ENCODE measurements around the gene TMEM38B. TPM values are rescaled to one million over a fixed set of nuclear protein-coding genes. Genes with fewer than 3 reads are reported as not detected.
"Not testable (repeated sequence)": the region's sequence is repeated elsewhere in the genome, so short reads cannot be mapped to it uniquely, and the experiment has no call there.

The TMEM38B gene
- total RNA-seq, 1 donor from 2014 or later = 57.2 TPM

- ATAC-seq = peak; percentile 70
- DNase-seq (ENCODE audit: missing footprints) = peak; percentile 64
- intact Hi-C loops (cut with DNase I) = no loop called here
Measured at GRCh38 chr9:105711867-105712266, 17.5 kb downstream of the TMEM38B start.

GRCh38 chr9:105712297-105712696, 18.0 kb downstream of the TMEM38B start:
- ATAC-seq (no peak), DNase-seq (ENCODE audit: missing footprints) (no peak)
- intact Hi-C loops (cut with DNase I) = no loop called here

DNA sequence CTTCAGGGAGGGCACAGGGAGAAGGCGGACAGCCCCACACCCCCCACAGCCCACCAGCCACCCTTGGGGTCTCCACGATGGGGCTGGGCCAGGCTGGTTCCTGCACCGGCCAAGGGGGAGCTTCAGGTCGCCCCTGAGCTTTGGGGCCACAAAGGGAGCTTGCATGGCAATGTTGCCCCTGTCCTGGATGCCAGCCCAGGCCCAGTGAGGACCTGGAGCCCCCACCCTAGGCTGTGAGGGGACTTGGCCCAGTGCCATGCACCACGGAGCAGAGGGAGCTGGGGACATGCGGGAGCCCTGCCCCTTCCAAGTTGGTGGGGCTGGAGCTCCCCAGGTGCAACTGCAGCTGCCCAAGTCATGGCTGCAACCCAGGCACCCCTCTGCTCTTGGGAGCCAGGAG, 18.4 kb downstream of the TMEM38B start:
- peak; percentile 8 for ATAC-seq
- intact Hi-C loops (cut with DNase I) = no loop called here

GRCh38 chr9:105713260-105714019, 19.1 kb downstream of the TMEM38B start:
- intact Hi-C loops (cut with DNase I) = no loop called here
- no peak for DNase-seq (ENCODE audit: missing footprints)
- no peak for ATAC-seq

More for the DNA sequence above, 18.4 kb downstream of the TMEM38B start:
- DNase-seq (ENCODE audit: missing footprints) = no peak

DNA sequence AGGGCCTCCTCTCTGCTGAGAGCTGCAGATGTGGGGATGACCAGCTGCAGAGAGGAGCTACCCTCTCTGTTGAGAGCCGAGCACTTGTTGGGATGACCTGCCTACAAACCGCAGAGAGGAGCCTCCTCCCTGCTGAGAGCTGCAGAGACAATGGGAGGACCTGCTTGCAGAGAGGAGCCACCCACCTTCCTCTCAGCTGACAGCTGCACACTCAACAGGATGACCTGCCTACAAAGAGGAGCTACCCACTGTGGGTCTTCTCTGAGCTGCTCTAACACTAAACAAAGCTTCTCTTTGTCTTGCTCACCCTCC, 19.6 kb downstream of the TMEM38B start:
- intact Hi-C loops (cut with DNase I) = no loop called here
- ATAC-seq (no peak), DNase-seq (ENCODE audit: missing footprints) (no peak)

- intact Hi-C loops (cut with DNase I) = no loop called here
- ATAC-seq (peak; percentile 9), DNase-seq (ENCODE audit: missing footprints) (no peak)
Measured at GRCh38 chr9:105716146-105716545, 21.8 kb downstream of the TMEM38B start.

DNA sequence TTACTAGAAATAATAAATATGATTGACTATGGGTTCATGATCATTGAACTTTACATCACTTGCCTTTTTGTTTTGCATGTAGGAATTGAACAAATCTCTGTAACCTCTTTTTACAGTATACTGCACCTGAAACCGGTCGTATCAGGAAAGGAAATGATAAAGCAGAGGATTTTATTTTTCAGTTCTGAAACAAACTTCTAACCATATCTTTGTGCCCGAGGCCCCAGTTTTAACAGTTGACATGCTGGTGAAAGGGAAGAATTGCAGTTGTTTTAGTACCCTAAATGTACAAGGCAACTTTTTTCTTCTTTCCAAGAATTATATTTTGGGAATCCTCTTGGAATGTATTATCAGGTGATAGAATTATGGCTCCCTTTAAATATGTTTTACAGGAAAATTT, 27.8 kb downstream of the TMEM38B start:
- DNase-seq (ENCODE audit: missing footprints) = no peak
- ATAC-seq = no peak
- intact Hi-C loops (cut with DNase I) = no loop called here

- ATAC-seq = no peak
- intact Hi-C loops (cut with DNase I) = no loop called here
- no peak for DNase-seq (ENCODE audit: missing footprints)
Measured at GRCh38 chr9:105725370-105725769, 31.0 kb downstream of the TMEM38B start.

DNA sequence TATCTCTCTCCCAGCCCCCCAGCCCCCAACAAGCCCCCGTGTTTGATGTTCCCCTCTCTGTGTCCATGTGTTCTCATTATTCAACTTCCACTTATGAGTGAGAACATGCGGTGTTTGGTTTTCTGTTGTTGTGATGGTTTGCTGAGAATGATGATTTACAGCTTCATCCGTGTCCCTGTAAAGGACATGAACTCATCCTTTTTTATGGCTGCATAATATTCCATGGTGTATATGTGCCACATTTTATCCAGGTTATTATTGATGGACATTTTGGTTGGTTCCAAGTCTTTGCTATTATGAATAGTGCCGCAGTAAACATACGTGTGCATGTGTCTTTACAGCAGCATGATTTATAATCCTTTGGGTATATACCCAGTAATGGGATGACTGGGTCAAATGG, 33.9 kb downstream of the TMEM38B start:
- ATAC-seq; DNase-seq (ENCODE audit: missing footprints); intact Hi-C loops (cut with DNase I): not testable (repeated sequence)

GRCh38 chr9:105731420-105731819, 37.1 kb downstream of the TMEM38B start:
- ATAC-seq; DNase-seq (ENCODE audit: missing footprints); intact Hi-C loops (cut with DNase I): not testable (repeated sequence)

- ATAC-seq (no peak), DNase-seq (ENCODE audit: missing footprints) (no peak)
- intact Hi-C loops (cut with DNase I) = no loop called here
Measured at GRCh38 chr9:105735366-105735765, 41.0 kb downstream of the TMEM38B start.

DNA sequence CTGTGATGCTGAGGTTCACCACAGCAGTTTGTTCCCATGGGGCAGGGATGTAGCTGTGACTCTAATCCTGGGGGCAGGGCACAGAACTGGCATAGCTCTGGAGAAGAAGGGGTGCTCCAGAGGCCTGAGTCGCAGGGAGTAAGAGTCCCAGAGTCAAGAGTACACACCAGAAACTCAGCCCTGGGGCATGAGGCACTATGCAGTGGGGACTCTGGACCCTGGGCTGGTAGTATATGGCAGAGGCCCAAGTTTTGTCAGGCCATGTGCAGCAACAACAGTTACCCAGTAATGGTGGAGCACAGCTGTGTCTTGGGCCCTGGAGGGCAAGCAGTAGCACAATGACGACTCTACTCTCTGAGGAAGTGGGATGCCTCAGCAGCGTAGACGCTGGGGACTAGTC, 42.9 kb downstream of the TMEM38B start:
- no peak for DNase-seq (ENCODE audit: missing footprints)
- ATAC-seq = no peak

GRCh38 chr9:105742088-105742487, 47.7 kb downstream of the TMEM38B start:
- no peak for DNase-seq (ENCODE audit: missing footprints)
- no peak for ATAC-seq
- intact Hi-C loops (cut with DNase I) = no loop called here

More for the DNA sequence above, 42.9 kb downstream of the TMEM38B start:
- intact Hi-C loops (cut with DNase I) = no loop called here

DNA sequence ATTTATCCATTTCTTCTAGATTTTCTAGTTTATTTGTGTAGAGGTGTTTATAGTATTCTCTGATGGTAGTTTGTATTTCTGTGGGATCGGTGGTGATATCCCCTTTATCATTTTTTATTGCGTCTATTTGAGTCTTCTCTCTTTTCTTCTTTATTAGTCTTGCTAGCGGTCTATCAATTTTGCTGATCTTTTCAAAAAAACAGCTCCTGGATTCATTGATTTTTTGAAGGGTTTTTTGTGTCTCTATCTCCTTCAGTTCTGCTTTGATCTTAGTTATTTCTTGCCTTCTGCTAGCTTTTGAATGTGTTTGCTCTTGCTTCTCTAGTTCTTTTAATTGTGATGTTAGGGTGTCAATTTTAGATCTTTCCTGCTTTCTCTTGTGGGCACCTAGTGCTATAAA, 53.0 kb downstream of the TMEM38B start:
- intact Hi-C loops (cut with DNase I); DNase-seq (ENCODE audit: missing footprints); ATAC-seq: not testable (repeated sequence)

- ATAC-seq (no peak), DNase-seq (ENCODE audit: missing footprints) (no peak)
- intact Hi-C loops (cut with DNase I) = no loop called here
Measured at GRCh38 chr9:105751761-105752160, 57.4 kb downstream of the TMEM38B start.

DNA sequence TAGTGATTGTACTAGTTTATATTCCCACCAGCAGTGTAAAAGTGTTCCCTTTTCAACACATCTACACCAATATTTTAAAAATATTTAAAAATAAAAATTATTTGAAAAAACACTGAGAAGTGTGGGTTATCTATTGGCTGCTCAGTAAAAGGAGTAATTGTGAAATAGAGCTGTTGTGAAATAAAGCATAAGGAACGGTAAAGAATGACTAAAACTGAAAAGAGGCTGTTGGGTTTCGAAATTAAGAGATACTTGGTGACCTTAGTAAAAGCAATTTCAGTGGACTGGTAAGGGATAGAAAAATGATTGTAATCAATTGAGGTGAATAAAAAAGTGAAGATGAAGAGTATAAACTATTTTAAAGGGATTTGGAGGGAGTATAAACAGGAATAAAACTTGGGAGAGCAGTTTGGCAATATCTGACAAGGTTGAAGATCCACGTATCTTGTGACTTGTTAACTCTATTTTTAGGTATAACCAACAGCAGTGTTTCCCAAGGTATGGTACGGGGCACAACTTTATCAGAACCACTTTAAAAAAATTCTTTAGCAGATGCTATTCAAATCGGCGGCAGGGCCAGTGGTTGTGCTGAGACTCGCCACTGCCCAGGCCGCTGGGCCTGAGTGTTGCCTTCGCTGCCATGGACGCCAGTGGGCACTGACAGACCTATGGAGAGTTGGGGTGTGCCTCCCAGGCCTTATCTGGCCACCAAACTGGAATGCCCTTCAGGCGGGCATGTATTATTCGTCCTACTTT, 63.3 kb downstream of the TMEM38B start:
- intact Hi-C loops (cut with DNase I) = no loop called here
- ATAC-seq (peak; percentile 54), DNase-seq (ENCODE audit: missing footprints) (no peak)

DNA sequence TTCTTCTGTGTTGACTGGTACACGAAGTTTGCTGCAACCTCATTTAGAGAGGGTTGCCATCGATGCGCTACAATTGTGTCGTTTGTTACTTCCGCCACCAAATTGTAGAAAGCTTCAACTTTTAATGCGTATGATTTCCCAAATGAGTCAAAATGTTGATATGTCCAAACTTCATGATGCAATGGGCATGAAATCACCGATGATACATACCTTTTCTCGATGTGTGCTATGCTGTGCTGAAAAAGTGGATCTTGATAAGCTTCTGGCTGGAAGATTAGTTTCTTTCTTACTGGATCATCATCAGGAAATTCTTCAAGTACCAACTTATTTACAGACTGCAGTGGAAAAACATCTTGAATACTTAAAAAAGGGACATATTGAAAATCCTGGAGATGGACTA, 65.7 kb downstream of the TMEM38B start:
- DNase-seq (ENCODE audit: missing footprints) = no peak
- no peak for ATAC-seq
- intact Hi-C loops (cut with DNase I) = no loop called here

GRCh38 chr9:105782561-105783494, 88.5 kb downstream of the TMEM38B start:
- ATAC-seq; intact Hi-C loops (cut with DNase I); DNase-seq (ENCODE audit: missing footprints): not testable (repeated sequence)

DNA sequence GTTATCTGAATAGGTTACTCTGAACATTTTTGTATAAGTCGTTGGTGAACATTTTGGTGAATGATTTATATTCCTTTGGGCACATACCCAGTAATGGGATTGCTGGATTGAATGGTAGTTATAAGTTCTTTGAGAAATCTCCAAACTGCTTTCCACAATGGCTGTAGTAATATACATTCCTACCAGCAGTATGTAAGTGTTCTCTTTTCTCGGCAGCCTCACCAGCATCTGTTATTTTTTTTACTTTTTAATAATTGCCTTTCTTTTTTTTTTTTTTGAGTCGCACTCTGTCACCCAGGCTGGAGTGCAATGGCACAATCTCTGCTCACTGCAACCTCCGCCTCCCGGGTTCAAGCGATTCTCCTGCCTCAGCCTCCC, 89.1 kb downstream of the TMEM38B start:
- intact Hi-C loops (cut with DNase I); DNase-seq (ENCODE audit: missing footprints); ATAC-seq: not testable (repeated sequence)
